GM12891 (cell line): ENCODE results near the gene MTA3.

Experiments
- POLR2A ChIP-seq: IDR thresholded peaks from 2 replicates; pipeline ENCODE4 v1.6.1; 2011; ENCODE audit warnings: low read depth, low read length, control low read depth
- POLR2AphosphoS5 ChIP-seq: IDR thresholded peaks from 2 replicates; pipeline ENCODE4 v1.6.1; 2011; ENCODE audit warnings: low read depth, low read length, control low read depth
- POU2F2 ChIP-seq: IDR thresholded peaks from 2 replicates; pipeline ENCODE4 v1.6.1; 2011; ENCODE audit warnings: low read depth, mild to moderate bottlenecking, control low read depth, low read length, moderate library complexity
- SPI1 ChIP-seq: IDR thresholded peaks from 2 replicates; pipeline ENCODE4 v1.6.1; 2011; ENCODE audit warnings: low read depth, low read length, control low read depth
- TAF1 ChIP-seq: IDR thresholded peaks from 2 replicates; pipeline ENCODE4 v1.6.1; 2011; ENCODE audit warnings: low read depth, low read length, control low read depth

GRCh38 chr2:42572297-42573081 is 4.1 kb downstream of the MTA3 start:
- TF ChIP-seq POLR2A (no peak), TAF1 (no peak), SPI1 (no peak), POLR2AphosphoS5 (no peak), POU2F2 (no peak)
